Activated T-cell treated with anti-CD3 and anti-CD28 coated beads for 1 hour (primary cell): ENCODE results near the gene SLC2A1.

Experiments used
- DNase-seq: peaks from one replicate; pipeline ENCODE4 v3.0.0-alpha.2; 2020; ENCODE audit warnings: low read depth

SLC2A1 gene

DNA sequence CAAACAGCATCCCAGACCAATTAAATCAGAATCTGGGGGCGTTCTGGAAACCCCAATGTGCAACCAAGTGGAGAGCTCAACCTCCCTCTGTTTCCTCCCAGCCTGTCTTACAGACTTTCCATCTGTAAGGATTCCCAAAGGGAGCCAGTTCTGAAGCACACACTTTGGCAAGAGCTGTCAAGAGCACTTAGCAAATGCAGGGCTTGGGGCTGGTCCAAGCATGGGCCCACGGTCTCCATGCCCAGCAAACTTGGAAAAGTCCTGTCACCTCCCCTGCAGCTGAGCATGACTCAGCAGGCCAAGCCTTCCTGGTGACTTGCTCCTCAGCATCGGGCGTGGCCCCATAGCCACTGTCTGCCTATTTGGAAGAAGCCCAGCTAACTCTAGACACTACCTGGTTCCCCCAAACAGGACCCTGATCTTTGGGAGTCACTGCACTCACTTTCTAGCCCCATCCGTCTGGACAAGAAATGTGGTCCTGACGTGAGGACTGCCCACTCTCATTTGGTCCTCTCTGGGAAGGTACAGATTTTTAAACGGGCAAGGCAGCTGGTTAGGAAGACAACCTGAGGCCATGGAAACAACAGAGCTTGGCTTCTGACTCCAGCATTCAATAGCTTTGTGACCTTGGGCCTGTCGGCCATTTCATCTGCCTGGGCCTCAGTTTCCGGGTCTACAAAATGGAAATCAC, 16.9 kb downstream of the SLC2A1 start:
- DNase-seq: no peak

DNA sequence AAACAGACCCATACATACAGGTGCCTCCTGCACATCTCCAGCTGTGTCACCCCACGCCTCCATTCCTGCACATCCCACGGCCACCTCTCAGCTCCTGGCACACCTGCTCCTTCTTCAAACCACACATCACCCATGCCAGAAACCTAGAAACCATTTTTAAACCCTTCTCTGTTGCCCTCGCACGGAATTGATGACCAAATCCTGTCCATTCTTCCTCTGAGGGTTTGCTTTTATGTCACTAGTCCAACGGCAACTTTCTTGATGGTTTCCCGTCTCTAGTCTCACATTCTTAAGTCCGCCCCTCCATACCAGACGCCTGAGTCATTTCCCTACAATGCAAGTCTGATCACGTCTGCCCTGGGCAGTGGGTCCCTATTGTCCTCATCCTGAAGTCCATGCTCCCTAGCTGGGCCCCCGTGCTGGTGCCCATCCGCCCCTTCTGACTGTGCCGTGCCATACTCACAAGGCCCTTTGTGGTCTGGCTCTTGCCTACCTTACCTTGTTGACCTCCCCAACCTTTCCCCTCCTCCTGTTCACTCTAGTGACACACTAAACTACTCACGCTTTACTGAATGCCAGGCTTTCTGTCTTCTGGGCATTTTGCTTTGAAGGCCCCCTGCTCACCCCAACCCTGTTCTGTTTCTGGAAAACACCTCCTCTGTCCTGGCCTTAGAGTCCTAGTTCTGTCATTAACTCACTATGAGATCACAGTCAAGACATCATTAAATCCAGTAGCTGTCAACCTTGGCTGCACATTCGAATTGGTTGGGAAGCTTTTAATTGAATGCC, 17.6 kb downstream of the SLC2A1 start:
- no peak for DNase-seq

DNA sequence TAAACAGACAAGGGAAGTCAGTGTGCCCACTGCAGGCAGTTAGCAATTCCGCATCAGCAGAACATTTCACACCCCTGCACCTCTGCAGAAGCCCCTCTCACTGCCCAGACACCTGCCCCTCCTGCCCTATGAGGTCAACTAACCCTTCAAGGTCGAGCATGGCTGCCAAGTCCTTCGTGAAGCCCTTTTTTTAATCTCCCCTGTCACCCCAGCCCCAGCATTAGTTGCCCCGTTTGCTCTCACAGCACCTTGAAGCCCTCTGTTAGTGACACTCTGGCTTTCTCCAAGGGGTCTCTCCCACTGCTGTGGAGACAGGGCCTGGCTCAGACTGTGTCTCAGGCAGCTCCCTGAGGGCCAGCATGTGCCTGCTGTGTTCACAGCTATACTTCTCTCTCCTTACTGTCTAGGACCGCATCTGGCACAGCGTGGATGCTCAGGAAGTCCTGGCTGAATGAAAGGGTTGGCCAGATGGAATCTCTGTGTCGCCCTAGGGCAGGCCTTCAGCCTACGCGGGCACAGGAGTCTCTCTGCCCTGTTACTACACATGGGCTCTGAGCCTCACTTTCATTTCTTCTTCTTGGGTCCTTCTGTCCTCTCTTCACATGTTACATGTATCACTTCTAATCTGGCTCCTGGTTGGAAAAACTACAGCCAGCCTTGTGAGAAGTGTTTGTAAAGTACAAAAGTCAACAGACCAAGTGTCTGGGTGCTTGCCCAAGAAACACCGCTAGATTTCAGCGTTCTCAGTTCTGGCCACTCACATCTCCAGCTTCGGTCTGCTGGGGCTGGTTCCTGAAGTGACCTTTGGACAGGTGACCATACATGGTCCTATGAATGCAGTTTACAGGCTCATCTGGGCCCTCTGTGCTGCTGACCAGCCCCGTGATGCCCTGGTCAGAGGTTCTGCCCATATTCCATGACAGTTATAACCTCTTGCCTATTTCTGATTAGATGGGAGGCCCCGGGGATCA, 19.7 kb downstream of the SLC2A1 start:
- DNase-seq: no peak

DNA sequence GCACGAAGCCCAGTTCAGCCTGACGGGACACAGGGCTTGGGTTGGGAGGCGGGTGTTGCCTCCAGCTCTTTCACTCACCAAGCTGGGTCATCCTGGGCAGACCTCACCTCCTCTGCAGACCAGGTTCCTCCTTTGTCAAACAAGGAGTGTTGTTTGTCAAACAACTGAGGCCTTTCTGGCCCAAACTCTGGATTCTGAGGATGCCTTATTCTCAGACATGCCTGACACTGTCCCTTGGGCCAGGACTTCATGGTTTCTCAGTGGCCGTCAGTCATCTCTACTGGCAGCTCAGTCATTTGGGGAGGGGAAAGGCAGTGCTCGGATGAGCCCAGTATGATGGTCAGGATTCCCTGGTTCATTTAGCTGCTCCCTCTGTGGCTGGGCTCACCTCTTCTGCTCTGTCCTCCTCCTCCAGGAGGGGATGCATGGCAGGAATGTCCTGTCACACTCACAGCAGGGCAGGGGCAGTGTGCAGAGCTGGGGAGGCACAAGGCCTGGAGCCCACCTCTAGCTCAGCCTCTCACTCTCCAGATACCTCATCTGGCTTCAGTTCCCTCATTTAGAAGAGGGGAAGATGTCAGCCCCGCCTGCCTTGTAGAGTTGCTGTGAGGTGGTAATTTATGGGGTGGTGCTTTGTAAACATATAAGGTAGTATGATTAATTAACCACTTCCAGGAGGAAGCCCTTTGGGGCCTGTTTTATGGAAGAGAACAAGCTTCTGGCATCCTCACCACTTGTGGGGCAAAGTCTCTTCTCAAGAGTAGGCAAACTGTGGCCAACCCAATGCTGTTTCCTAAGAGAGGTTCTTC, 20.6 kb downstream of the SLC2A1 start:
- DNase-seq: no peak

DNA sequence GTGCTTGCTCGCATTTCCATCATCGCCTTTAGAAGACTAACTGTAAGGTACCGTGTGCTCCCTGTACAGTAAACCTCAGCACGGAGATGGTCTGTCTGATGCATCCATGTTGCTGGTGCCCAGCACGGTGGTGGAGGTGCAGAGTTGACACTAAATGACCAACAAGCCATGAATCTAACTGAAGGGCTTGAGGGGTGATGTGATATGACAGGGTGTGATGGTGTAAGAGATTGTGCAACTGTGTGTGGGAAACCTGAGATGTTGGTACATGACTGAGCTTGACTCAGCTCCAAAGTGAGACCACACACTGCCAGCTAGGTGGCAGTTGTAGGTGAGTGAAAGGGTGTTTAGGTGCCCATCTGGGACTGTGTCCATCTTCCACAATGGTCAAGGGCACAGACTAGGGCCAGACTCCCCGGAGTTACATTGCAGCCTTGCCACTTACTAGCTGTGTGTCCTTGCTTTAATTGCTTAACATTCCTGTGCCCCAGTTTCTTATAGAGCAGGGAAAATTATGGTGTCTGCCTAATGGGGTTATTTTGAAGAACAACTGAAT, 21.4 kb downstream of the SLC2A1 start:
- no peak for DNase-seq

DNA sequence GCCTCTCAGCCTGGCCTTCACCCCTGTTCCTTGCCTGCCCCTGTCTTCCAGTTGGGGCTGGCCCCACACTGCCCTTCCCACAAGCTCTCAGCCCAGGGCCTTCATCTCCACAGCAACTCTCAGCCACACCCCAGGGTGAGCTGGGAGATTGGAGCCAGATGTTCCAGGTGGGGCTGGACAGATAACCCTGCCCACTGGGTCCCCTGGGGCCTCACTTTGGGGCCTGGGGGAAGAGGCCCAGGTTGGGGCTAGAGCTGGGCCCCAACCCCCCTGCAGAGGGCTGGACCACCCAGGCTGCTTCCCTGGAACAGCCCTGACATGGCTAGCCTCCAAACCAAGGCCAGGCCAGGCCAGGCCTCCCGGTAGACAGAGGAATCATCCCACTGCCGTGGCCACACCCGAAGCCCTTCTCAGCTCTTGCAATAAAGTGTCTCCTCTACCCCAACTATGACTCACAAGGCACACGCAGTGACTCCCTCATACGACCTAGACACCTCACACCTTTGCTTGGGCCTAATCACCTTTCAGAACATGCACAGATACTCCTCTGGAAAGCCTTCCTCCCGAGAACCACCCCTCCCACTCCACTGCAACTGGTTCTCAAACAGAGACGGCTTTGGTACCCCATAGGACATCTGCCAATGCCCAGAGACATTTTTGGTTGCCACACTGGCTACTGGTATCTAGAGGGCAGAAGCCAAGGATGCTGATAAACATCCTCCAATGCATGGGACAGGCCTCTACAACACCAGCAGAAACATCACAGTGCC, 22.2 kb downstream of the SLC2A1 start:
- DNase-seq: no peak

DNA sequence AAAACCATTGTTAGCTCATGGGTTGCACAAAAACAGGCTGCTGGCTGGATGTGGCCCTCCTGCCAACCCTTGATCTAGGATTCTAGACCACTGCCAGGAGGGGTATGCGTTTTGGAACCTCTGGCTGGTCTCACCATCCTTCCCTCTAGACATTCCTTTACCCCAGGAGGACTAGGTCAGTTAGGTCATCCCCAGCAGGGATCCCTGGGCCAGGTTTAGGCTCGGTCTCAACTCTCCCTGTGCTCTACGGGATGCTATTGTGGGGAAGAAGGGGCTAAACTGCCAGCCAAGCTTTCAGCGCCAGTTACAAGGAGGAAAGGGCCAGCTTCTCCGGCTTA, 22.7 kb downstream of the SLC2A1 start:
- no peak for DNase-seq

DNA sequence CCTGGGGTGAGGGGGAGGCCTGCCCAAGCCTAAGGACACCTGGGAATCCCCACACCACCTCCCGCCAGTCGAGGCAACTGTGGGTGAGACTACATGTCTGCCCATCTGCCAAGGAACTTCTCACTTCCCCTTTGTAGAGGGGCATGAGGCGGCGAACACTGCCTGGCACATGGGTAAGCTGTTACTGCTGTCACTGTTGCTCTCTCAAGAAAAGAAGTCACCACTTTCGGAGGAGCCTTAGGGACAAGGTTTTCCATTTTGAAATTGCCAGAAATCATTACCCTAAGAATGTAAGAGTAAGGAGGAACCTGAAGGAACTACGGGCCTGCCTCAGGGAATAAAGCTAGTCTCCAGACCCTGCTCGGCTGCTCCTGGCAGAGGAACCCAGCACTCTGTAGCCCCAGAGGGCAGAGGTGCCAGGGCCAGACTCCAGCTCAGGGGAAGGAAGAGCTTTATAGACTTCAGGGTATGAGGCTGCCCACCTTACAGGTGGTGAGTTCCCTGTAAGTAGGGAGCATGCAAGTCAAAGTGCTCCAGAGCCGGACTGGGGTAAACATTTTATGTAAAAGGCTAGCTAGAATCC, 23.3 kb downstream of the SLC2A1 start:
- no peak for DNase-seq

DNA sequence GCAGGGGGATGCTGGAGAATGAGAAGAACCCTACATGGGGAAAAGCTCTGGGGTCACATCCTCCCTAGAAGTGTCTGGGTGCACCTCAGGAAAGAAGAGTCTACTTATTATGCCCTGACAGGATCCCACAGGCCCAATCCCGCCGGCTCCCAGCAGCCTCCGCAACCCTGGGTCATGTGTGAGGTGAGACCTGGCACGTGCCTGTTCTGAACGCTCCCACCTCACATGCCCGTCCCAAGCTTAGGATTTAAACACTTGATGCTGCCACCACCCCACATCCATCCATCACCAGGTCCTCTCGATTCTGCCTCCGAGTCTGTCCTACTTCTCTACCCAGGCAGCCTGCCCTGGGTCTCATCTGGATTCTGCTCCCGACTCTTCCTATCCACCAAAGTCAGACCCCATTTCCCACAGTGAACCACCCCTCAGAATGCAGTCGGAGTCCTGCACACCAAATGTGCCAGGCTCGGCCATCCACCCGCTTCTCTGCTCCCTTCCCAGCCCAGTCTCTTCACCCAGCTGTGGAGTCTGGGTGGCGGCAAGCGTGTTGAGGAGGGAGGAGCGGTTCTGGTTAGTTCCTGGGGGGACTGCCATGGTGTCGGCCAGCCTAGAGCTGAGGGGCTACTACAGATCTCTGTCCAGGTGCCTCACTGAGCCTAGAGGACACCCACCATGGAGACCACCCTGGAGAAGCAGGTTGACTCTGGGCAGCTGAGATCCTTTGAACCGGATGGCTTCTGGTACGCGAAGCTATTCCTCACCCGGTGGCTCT, 23.9 kb downstream of the SLC2A1 start:
- DNase-seq: no peak

DNA sequence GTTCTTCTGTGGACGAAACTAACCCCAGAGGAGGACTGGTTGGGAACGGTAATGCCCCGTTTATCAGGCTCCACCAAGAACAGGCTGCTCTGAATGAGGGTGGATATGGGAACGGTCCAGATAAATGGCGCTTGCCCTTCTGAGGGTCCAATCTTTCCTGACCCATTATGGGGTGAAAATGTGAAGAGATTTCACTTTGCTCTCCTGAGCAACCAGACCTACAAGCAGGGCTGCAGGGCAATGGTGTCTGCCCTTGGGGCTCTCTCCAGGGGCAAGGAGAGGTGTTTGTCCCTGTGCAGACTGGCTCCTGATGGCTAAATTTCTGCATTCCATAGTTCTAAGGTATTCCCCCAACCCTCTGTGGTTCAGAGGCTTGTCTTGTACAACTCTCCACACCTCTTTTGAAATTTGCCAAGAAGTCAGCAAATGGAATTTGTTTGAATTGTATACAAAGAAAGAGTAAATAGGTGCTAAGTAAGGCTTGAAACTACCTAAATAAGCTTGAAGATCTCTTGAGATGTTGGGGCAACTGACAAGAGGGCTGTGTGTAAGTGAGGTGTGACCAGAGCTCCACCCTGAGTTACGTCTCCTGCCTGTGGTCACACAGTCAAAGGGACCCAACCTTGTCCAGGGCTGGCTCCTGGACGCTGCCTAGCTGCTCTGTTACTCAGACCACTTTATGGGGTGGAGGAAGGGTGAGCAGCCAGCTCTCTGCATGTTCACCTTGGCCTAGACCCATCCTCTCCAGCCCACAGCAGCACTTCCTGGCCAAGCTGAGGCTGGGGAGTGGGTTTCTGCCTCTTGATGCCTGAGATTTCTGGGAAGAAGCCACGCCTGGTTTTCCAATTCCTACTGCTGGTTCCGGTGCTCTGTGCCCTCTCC, 24.8 kb downstream of the SLC2A1 start:
- no peak for DNase-seq

DNA sequence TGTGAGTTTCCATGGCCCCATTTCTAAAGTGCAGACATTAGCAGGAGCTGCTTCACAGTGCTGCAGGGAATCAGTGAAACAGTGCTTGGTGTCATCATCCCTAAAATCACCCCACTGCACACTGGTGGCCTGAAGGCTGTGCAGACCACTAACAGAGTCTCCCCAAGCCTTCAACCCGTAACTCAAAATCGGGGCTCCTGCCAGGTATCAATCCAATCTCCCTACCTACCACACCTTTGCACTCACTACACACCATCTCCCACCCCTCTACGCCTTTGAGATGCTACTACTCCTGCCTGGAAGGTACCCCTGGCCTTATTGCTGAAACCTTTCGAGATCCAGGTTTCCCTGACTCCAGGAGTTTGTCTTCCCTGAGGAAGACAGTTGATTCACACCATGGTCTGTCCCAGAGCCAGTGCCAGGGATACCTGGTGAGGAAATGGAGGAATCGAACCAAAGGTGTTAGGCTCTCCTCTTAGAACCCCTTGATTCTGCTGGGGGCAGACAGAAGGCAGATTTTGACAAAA, 25.5 kb downstream of the SLC2A1 start:
- DNase-seq: no peak

DNA sequence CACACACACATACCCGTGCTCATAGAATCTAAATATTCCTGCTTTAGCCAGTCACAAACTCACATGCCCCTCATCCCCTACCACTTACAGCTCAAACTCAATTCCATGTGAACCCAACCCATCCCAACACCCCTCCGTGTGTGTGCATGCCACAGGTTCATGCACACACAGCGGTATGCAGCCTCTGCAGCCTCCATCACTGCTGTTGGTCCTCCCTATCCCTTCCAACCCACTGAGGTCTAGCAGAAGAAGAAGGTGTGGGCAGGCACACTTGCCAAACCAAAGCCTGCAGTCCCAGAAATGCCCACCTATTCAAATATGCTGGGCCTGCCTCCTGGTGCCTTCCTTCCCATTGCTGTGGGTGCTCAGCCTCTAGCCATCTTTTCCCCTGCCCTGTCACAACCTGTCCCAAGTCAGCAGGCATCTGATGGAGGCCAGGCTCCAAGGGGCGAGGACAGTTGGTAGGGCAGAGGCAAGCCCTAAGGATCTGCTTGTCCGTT, 26.2 kb downstream of the SLC2A1 start:
- no peak for DNase-seq

DNA sequence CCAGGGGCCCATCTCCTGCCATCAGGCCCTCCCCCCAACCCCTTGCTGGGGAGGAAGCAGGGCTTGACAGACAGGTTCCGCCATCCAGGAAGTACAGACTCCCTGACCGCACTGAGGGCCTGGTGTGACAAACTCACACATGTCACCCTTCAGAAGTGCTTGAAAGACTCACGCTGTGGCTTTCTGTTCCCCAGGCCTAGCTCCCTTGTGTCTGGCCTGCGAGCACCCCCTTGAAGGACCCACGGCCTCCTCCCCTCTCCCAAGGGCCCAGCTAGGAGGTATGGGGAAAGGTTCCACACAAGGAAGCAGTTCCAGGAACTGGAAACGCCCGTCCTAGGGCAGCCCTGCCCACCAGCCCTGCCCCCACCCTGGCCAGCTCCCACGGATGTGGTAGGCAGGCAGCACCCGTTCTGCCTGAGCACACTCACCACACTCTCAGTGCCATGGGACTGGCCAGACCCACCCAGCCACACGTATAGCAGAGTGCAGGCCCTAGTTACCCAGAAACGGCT, 26.7 kb downstream of the SLC2A1 start:
- peak; percentile 59 for DNase-seq

DNA sequence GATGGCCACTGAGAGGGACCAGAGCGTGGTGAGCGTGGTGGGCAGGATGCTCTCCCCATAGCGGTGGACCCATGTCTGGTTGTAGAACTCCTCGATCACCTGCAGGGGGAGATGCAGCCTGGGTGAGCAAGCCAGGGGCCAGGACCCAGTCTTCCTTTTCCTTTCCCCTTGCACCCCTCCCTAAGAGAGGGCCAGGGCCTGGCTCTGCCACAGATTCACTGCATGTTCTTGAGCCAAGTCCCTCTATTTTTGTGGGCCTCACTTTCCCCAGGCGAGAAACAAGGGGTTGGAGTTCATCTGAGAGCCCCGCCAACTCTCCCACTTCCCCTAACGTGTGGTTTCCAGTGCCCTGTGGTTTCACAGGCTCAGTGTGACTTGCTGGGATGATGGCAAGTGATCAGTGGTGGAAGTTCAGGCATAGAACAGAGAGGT, 27.5 kb downstream of the SLC2A1 start:
- DNase-seq: no peak

DNA sequence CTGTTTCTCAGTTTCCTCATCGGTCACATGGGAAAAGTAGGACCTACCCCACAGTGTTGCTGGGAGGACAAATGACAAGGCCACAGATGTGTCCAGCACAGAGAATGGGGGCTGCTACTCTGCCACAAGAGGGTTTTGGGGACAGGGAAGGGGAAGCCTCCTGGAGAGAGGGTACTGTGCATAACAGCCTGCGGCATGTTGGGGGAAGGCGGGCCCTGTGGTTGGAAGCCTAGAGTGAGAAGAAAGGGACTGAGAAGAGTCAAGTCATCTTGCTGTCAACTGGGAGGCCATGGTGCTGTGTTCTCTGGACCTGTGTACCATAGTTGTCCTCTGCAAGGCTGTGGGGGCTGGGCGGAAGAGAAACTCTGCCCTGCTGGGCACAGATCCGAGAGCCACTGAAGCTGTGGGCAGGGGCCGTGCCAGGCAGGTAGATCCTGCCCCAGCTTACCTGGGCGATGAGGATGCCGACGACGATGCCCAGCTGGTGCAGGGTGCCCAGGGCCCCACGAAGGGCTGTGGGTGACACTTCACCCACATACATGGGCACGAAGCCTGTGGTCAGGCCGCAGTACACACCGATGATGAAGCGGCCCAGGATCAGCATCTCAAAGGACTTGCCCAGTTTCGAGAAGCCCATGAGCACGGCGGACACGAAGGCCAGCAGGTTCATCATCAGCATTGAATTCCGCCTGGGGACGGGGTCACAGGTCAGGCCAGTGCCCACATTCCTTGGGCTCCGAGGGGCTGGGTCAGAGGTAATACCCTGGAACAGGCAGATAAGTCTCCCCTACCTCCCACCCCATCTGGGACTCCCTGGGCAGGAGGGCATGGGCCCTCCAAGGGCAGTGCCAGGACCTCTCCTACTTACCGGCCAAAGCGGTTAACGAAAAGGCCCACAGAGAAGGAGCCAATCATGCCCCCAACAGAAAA, 28.2 kb downstream of the SLC2A1 start:
- no peak for DNase-seq

DNA sequence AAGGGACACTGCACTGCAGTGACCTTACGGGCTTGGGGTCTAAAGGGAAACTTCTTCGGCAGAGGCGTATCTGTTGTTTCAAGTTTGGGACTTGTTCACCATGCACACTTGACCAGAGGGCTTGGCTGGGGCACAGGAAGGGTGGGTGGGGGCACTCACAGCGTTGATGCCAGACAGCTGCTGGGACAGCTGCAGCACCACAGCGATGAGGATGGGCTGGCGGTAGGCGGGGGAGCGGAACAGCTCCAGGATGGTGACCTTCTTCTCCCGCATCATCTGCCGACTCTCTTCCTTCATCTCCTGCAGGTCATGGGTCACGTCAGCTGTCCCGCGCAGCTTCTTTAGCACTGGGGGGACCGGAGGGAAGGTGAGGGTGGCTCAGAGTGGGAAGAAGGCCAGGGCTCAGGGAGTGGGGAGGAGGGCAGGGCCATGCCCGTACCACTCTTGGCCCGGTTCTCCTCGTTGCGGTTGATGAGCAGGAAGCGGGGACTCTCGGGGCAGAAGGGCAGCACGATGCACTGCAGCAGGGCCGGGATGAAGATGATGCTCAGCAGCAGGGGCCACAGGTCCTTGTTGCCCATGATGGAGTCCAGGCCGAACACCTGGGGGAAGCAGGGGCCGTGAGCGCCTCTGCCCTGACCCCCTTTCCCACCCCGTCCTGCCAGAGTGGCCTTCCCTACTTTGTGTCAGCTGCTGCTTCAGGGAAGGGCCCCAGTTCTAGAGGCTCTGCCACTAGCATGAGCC, 29.1 kb downstream of the SLC2A1 start:
- no peak for DNase-seq
